ENCODE results near the gene PLEKHD1.
"Not testable (repeated sequence)": the region's sequence is repeated elsewhere in the genome, so short reads cannot be mapped to it uniquely, and the experiment has no call there.

The PLEKHD1 gene

GRCh38 chr14:69484444-69485314 is at the start of gene PLEKHD1:
Gene PLEKHD1 (plus strand): TSS chr14:69484728. CDS start chr14:69484966, 238 bp downstream.
- no peak for DNase-seq (ENCODE audit: low spot score)

- DNase-seq (ENCODE audit: low spot score) = no peak
These were observed 44.8 kb upstream of the PLEKHD1 start for GRCh38 chr14:69439521-69440270.

GRCh38 chr14:69441948-69442347 is 42.6 kb upstream of the PLEKHD1 start:
- DNase-seq (ENCODE audit: low spot score) = peak; percentile 89

GRCh38 chr14:69443296-69443805 is 41.2 kb upstream of the PLEKHD1 start:
- DNase-seq (ENCODE audit: low spot score) = no peak

GRCh38 chr14:69449216-69449615 is 35.3 kb upstream of the PLEKHD1 start:
- DNase-seq (ENCODE audit: low spot score) = no peak

GRCh38 chr14:69451941-69452340 is 32.6 kb upstream of the PLEKHD1 start:
- no peak for DNase-seq (ENCODE audit: low spot score)

GRCh38 chr14:69458350-69458749 is 26.2 kb upstream of the PLEKHD1 start:
- DNase-seq (ENCODE audit: low spot score) = no peak

- DNase-seq (ENCODE audit: low spot score) = no peak
These were observed 25.4 kb upstream of the PLEKHD1 start for GRCh38 chr14:69459122-69459521.

- peak; percentile 83 for DNase-seq (ENCODE audit: low spot score)
These were observed 24.3 kb upstream of the PLEKHD1 start for GRCh38 chr14:69460093-69460701.

GRCh38 chr14:69464379-69464778 is 20.1 kb upstream of the PLEKHD1 start:
- DNase-seq (ENCODE audit: low spot score) = no peak

GRCh38 chr14:69464829-69465228 is 19.7 kb upstream of the PLEKHD1 start:
- no peak for DNase-seq (ENCODE audit: low spot score)

- no peak for DNase-seq (ENCODE audit: low spot score)
These were observed 15.6 kb upstream of the PLEKHD1 start for GRCh38 chr14:69468949-69469348.

- DNase-seq (ENCODE audit: low spot score) = no peak
These were observed 13.1 kb upstream of the PLEKHD1 start for GRCh38 chr14:69471436-69471835.

- no peak for DNase-seq (ENCODE audit: low spot score)
These were observed 12.6 kb upstream of the PLEKHD1 start for GRCh38 chr14:69471916-69472315.

GRCh38 chr14:69473260-69473659 is 11.3 kb upstream of the PLEKHD1 start:
- no peak for DNase-seq (ENCODE audit: low spot score)

- no peak for DNase-seq (ENCODE audit: low spot score)
These were observed 10.6 kb upstream of the PLEKHD1 start for GRCh38 chr14:69473946-69474345.

- peak; percentile 52 for DNase-seq (ENCODE audit: low spot score)
These were observed 9.2 kb upstream of the PLEKHD1 start for GRCh38 chr14:69475194-69475818.

- peak; percentile 29 for DNase-seq (ENCODE audit: low spot score)
These were observed 7.6 kb upstream of the PLEKHD1 start for GRCh38 chr14:69476824-69477450.

GRCh38 chr14:69478055-69478454 is 6.5 kb upstream of the PLEKHD1 start:
- DNase-seq (ENCODE audit: low spot score) = not testable (repeated sequence)

GRCh38 chr14:69479696-69480095 is 4.8 kb upstream of the PLEKHD1 start:
- no peak for DNase-seq (ENCODE audit: low spot score)

GRCh38 chr14:69480136-69480535 is 4.4 kb upstream of the PLEKHD1 start:
- no peak for DNase-seq (ENCODE audit: low spot score)
